ENCODE measurements around the gene GSTM3. TPM values are rescaled to one million over a fixed set of nuclear protein-coding genes. Genes with fewer than 3 reads are reported as not detected.

Gene GSTM3
- total and polyA plus RNA-seq, 2 experiments from 2014 or later, result 3.1 to 4.1 TPM

DNA sequence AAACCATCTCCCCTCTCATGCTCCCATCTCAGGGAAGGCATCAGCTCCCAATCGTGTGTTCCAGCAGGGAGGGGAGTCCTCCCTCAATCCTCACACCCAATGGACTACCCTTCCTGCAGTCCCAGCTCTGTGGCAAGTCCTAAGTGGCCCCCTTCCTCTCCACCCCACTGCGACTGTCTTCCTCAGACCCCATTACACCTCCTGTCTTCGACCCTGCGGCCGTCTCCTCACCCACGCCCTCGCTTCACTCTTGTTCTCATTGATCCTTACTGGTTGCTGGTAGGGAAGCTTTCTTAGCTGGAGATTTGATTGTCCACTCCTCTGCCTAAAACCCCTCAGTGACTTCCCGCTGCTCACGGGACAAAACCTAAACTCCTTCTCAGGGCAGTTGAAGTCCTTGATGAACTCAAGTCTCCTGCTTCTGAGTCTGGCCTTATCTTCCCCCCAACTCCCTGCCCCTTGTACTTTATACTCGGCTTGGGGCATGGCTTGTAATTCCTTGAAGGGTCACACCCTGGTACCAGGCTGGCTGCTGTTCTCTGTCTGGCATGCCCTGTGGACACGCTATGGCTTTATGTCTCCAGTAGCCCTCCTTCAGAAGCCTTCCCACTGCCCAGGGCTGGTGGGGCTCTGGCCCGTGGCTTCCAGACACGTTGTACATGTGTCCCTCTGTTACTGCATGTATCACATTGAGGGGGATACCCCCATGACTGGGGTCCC lies 25.2 kb upstream of the GSTM3 start:
- Histone ChIP-seq H3K9me2 (ENCODE audit: insufficient read depth) (no peaks in the 10 kb centered on the region), H3K4me2 (no peak overlapping the region), H3K79me2 (replicated peaks; ENCODE audit: insufficient read depth) (no peaks in the 10 kb centered on the region), H3K4me3 (no peak overlapping the region), H3K27ac (ENCODE audit: low read depth) (no peak overlapping the region), H3K4me1 (ENCODE audit: insufficient read depth) (no peaks in the 10 kb centered on the region), H3K27me3 (ENCODE audit: insufficient read depth) (no peaks in the 10 kb centered on the region), H2AFZ (no peak overlapping the region), H4K20me1 (replicated peaks; ENCODE audit: insufficient read depth) (no peaks in the 10 kb centered on the region), H3F3A (replicated peaks; ENCODE audit: low read depth) (no peaks in the 10 kb centered on the region), H3K36me3 (ENCODE audit: insufficient read depth) (no peaks in the 10 kb centered on the region)
- Mint-ChIP-seq H3K27me3 (ENCODE audit: insufficient read depth, low read depth, poor library complexity) (peaks cover 13% of the 10 kb centered on the region), H3K9me3 (no peaks in the 10 kb centered on the region), H3K36me3 (ENCODE audit: low read depth) (no peaks in the 10 kb centered on the region; the same call in 2 of the 3 replicates), H3K4me3 (no peak overlapping the region), H3K27ac (no peak overlapping the region), H3K4me1 (peaks cover 5% of the 10 kb centered on the region)
- ATAC-seq (no peak), DNase-seq (ENCODE audit: low spot score) (no peak)
- no peak for TF ChIP-seq CREB1 (CRISPR knock-in tag; IDR thresholded peaks at IDR 0.05; ENCODE audit: low read depth)
- TF ChIP-seq, protein P1, sequence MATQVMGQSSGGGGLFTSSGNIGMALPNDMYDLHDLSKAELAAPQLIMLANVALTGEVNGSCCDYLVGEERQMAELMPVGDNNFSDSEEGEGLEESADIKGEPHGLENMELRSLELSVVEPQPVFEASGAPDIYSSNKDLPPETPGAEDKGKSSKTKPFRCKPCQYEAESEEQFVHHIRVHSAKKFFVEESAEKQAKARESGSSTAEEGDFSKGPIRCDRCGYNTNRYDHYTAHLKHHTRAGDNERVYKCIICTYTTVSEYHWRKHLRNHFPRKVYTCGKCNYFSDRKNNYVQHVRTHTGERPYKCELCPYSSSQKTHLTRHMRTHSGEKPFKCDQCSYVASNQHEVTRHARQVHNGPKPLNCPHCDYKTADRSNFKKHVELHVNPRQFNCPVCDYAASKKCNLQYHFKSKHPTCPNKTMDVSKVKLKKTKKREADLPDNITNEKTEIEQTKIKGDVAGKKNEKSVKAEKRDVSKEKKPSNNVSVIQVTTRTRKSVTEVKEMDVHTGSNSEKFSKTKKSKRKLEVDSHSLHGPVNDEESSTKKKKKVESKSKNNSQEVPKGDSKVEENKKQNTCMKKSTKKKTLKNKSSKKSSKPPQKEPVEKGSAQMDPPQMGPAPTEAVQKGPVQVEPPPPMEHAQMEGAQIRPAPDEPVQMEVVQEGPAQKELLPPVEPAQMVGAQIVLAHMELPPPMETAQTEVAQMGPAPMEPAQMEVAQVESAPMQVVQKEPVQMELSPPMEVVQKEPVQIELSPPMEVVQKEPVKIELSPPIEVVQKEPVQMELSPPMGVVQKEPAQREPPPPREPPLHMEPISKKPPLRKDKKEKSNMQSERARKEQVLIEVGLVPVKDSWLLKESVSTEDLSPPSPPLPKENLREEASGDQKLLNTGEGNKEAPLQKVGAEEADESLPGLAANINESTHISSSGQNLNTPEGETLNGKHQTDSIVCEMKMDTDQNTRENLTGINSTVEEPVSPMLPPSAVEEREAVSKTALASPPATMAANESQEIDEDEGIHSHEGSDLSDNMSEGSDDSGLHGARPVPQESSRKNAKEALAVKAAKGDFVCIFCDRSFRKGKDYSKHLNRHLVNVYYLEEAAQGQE (IDR thresholded peaks at IDR 0.05; ENCODE audit: unreplicated experiment), result no peak
- no peak for TF ChIP-seq ETS1 (IDR thresholded peaks at IDR 0.05)
- TF ChIP-seq ZNF462 (CRISPR knock-in tag; IDR thresholded peaks at IDR 0.05), result no peak
- TF ChIP-seq POLR2AphosphoS5 (IDR thresholded peaks at IDR 0.05; ENCODE audit: low read depth), result no peak
- no peak for TF ChIP-seq JUNB (IDR thresholded peaks at IDR 0.05; ENCODE audit: unreplicated experiment)
- no peak for TF ChIP-seq STAT1 (IDR thresholded peaks at IDR 0.05; ENCODE audit: unreplicated experiment)
- TF ChIP-seq ZNF114 (CRISPR knock-in tag; IDR thresholded peaks at IDR 0.05), result no peak
- TF ChIP-seq EZH2phosphoT487 (IDR thresholded peaks at IDR 0.05; ENCODE audit: unreplicated experiment), result no peak
- no peak for TF ChIP-seq ZNF331 (CRISPR knock-in tag; IDR thresholded peaks at IDR 0.05; ENCODE audit: low read depth)
- no peak for TF ChIP-seq NANOG (IDR thresholded peaks at IDR 0.05; ENCODE audit: borderline replicate concordance)
- TF ChIP-seq EZH2 (IDR thresholded peaks at IDR 0.05; ENCODE audit: low read depth, unreplicated experiment), result no peak
- TF ChIP-seq, protein P2, sequence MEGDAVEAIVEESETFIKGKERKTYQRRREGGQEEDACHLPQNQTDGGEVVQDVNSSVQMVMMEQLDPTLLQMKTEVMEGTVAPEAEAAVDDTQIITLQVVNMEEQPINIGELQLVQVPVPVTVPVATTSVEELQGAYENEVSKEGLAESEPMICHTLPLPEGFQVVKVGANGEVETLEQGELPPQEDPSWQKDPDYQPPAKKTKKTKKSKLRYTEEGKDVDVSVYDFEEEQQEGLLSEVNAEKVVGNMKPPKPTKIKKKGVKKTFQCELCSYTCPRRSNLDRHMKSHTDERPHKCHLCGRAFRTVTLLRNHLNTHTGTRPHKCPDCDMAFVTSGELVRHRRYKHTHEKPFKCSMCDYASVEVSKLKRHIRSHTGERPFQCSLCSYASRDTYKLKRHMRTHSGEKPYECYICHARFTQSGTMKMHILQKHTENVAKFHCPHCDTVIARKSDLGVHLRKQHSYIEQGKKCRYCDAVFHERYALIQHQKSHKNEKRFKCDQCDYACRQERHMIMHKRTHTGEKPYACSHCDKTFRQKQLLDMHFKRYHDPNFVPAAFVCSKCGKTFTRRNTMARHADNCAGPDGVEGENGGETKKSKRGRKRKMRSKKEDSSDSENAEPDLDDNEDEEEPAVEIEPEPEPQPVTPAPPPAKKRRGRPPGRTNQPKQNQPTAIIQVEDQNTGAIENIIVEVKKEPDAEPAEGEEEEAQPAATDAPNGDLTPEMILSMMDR (conservative IDR thresholded peaks at IDR 0.05; ENCODE audit: low read depth in 2 of 2), result no peak

Measured in GM23338 (cell line).